Measurements from ENCODE around the gene PDE4B. TPM values are rescaled to one million over a fixed set of nuclear protein-coding genes. Genes with fewer than 3 reads are reported as not detected.

PDE4B gene
- total and polyA plus RNA-seq, 2 of the 13 experiments (the other 11 are each of a cell fraction or from before 2014, with no cell fraction given): not detected

DNA sequence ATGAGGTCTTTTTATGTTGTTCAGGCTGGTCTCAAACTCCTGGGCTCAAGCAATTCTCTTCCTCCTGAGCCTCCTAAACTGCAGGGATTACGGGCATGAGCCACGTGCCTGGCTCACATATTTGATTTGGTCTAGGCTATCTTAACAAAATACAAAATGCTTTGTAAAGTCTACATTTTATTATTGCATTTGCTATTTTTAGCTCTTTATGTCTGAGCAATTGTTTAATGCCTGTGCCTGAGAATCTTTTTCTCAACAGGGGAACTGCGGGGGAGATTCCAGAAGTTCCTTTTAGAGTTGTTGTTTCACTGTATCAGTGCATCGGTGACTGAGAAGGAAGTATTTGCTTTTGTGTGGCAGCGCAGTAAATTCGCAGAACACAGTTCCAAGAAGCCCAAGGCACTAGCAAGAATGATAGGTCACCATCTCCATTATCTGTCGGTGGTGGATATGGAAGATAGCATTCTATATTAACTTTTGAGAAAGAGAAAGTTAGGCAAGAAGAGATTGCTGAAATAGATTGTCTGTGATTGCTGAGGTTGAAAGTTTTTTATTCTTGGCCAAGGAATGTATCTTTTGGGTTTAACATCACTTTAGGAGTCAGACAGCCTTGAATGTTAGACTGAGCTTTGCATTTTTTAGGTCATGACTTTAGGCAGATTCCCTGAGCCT is 167.3 kb downstream of the PDE4B start:
- Histone ChIP-seq H3K9me3 (ENCODE audit: low read length) (no peaks in the 10 kb centered on the region), H3K27me3 (ENCODE audit: control insufficient read depth in 1 of 2, insufficient read depth in 2 of 2, low read length in 2 of 2) (no peaks in the 10 kb centered on the region; a peak in 1 of 5 replicates), H3K79me2 (ENCODE audit: insufficient read depth, low read length) (no peaks in the 10 kb centered on the region), H2AFZ (ENCODE audit: low read length) (no peak overlapping the region), H3K27ac (ENCODE audit: extremely low read length, insufficient read depth, low read length) (no peak overlapping the region), H3K4me3 (replicated peaks in 1 of 3; ENCODE audit: insufficient read depth in 1 of 3, low read depth in 2 of 3, low read length in 3 of 3) (no peak overlapping the region), H3K36me3 (replicated peaks in 1 of 2; ENCODE audit: control insufficient read depth in 1 of 2, insufficient read depth in 2 of 2, low read length in 2 of 2) (no peaks in the 10 kb centered on the region), H3K4me1 (ENCODE audit: insufficient read depth, low read length) (no peaks in the 10 kb centered on the region), H4K20me1 (ENCODE audit: insufficient read depth, low read length) (no peaks in the 10 kb centered on the region), H3K9ac (ENCODE audit: insufficient read depth, low read depth, low read length) (no peak overlapping the region), H3K4me2 (ENCODE audit: low read depth, low read length) (no peak overlapping the region)
- intact Hi-C loops (cut with micrococcal nuclease; ENCODE audit: unreplicated experiment): loop anchor here (1.0 kb wide), 2 partner anchors 282 to 486 kb away; no protein-coding TSS in a partner anchor
- POLR2A ChIA-PET: no interaction called here
- in situ Hi-C loops (cut with HindIII; ENCODE audit: extremely low pct_ligation_motif_present, low pct_unique_long_range_greater_than_20kb): loop anchor here (5.0 to 25.0 kb wide), 3 partner anchors 282 to 777 kb away; no protein-coding TSS in a partner anchor
- DNase-seq (ENCODE audit: low spot score) (no peak), ATAC-seq (no peak), FAIRE-seq (no peak)
- no peak for TF ChIP-seq TRIM24 (CRISPR knock-in tag; IDR thresholded peaks at IDR 0.05)
- no peak for TF ChIP-seq BRD4 (CRISPR knock-in tag; IDR thresholded peaks at IDR 0.05)
- TF ChIP-seq ZMYM3 (CRISPR knock-in tag; IDR thresholded peaks at IDR 0.05): no peak
- TF ChIP-seq, protein P1, sequence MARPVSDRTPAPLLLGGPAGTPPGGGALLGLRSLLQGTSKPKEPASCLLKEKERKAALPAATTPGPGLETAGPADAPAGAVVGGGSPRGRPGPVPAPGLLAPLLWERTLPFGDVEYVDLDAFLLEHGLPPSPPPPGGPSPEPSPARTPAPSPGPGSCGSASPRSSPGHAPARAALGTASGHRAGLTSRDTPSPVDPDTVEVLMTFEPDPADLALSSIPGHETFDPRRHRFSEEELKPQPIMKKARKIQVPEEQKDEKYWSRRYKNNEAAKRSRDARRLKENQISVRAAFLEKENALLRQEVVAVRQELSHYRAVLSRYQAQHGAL (CRISPR knock-in tag; IDR thresholded peaks at IDR 0.05; ENCODE audit: not compliant biosample characterization): no peak
- TF ChIP-seq, protein P2, sequence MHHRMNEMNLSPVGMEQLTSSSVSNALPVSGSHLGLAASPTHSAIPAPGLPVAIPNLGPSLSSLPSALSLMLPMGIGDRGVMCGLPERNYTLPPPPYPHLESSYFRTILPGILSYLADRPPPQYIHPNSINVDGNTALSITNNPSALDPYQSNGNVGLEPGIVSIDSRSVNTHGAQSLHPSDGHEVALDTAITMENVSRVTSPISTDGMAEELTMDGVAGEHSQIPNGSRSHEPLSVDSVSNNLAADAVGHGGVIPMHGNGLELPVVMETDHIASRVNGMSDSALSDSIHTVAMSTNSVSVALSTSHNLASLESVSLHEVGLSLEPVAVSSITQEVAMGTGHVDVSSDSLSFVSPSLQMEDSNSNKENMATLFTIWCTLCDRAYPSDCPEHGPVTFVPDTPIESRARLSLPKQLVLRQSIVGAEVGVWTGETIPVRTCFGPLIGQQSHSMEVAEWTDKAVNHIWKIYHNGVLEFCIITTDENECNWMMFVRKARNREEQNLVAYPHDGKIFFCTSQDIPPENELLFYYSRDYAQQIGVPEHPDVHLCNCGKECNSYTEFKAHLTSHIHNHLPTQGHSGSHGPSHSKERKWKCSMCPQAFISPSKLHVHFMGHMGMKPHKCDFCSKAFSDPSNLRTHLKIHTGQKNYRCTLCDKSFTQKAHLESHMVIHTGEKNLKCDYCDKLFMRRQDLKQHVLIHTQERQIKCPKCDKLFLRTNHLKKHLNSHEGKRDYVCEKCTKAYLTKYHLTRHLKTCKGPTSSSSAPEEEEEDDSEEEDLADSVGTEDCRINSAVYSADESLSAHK (CRISPR knock-in tag; IDR thresholded peaks at IDR 0.05; ENCODE audit: borderline replicate concordance): no peak
- TF ChIP-seq ZNF256 (CRISPR knock-in tag; conservative IDR thresholded peaks at IDR 0.05): no peak
- no peak for TF ChIP-seq ZMYM2 (CRISPR knock-in tag; IDR thresholded peaks at IDR 0.05)
- no peak for TF ChIP-seq SP5 (CRISPR knock-in tag; IDR thresholded peaks at IDR 0.05; ENCODE audit: borderline replicate concordance, low read depth)
- no peak for TF ChIP-seq TBX3 (IDR thresholded peaks at IDR 0.05; ENCODE audit: borderline replicate concordance)
- TF ChIP-seq TAF1 (CRISPR knock-in tag; IDR thresholded peaks at IDR 0.05): no peak
- no peak for TF ChIP-seq RNF2 (conservative IDR thresholded peaks at IDR 0.05; ENCODE audit: low read depth)
- no peak for TF ChIP-seq ZNF878 (CRISPR knock-in tag; IDR thresholded peaks at IDR 0.05)
- TF ChIP-seq ZNF839 (CRISPR knock-in tag; IDR thresholded peaks at IDR 0.05; ENCODE audit: borderline replicate concordance): no peak
- no peak for TF ChIP-seq RAD21 (CRISPR knock-in tag; IDR thresholded peaks at IDR 0.05)
- TF ChIP-seq ATM (IDR thresholded peaks at IDR 0.05; ENCODE audit: borderline replicate concordance): no peak
- TF ChIP-seq, protein P3, sequence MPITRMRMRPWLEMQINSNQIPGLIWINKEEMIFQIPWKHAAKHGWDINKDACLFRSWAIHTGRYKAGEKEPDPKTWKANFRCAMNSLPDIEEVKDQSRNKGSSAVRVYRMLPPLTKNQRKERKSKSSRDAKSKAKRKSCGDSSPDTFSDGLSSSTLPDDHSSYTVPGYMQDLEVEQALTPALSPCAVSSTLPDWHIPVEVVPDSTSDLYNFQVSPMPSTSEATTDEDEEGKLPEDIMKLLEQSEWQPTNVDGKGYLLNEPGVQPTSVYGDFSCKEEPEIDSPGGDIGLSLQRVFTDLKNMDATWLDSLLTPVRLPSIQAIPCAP (CRISPR knock-in tag; IDR thresholded peaks at IDR 0.05; ENCODE audit: low read depth): no peak
- TF ChIP-seq NCOA5 (CRISPR knock-in tag; IDR thresholded peaks at IDR 0.05): no peak
- TF ChIP-seq ZNF563 (CRISPR knock-in tag; IDR thresholded peaks at IDR 0.05): no peak
- TF ChIP-seq MTA3 (CRISPR knock-in tag; IDR thresholded peaks at IDR 0.05): no peak
- TF ChIP-seq REXO4 (CRISPR knock-in tag; IDR thresholded peaks at IDR 0.05; ENCODE audit: borderline replicate concordance): no peak
- WGBS (ENCODE audit: low lambda C conversion rate): 2% methylated on average over 7 of the region's 7 CpGs
- BruUV-seq (replicated peaks): no TSS peak
- CTCF ChIA-PET (ENCODE audit: low intra/inter-chr PET ratio, low total read pairs): interaction anchor here (2.1 to 2.9 kb wide), 3 partner anchors 282 to 486 kb away, joined by 5 to 16 read pairs (median 15); no protein-coding TSS in a partner anchor

Measured in HepG2 (cell line).